SJCRH30 (cell line): ENCODE data around the gene MAGED4B. TPM values are rescaled to one million over a fixed set of nuclear protein-coding genes. Genes with fewer than 3 reads are reported as not detected.
"Not testable (repeated sequence)": the region's sequence is repeated elsewhere in the genome, so short reads cannot be mapped to it uniquely, and the experiment has no call there.

ENCODE experiments used
- DNase-seq, 2 experiments: peaks; one replicate each; pipeline ENCODE4 v3.0.0-alpha.2; 2015 to 2020
- H3K27ac ChIP-seq: fragments of 250-450 bp; sonication (Bioruptor Pico); 2 replicates; pipeline ENCODE4 v1.5.1; 2020; ENCODE audit warnings: mild to moderate bottlenecking, moderate library complexity
- H3K27me3 ChIP-seq: fragments of 250-450 bp; sonication (Bioruptor Pico); 2 replicates; pipeline ENCODE4 v1.5.1; 2020; ENCODE audit warnings: mild to moderate bottlenecking, moderate library complexity
- H3K36me3 ChIP-seq: fragments of 250-450 bp; sonication (Bioruptor Pico); 2 replicates; pipeline ENCODE4 v1.5.1; 2020; ENCODE audit warnings: mild to moderate bottlenecking, moderate library complexity
- H3K4me1 ChIP-seq: fragments of 250-450 bp; sonication (Bioruptor Pico); 2 replicates; pipeline ENCODE4 v1.5.1; 2020; ENCODE audit warnings: mild to moderate bottlenecking, moderate library complexity
- H3K4me3 ChIP-seq: fragments of 250-450 bp; sonication (Bioruptor Pico); 2 replicates; pipeline ENCODE4 v1.5.1; 2020; ENCODE audit warnings: mild to moderate bottlenecking, moderate library complexity
- H3K9me3 ChIP-seq: fragments of 250-450 bp; sonication (Bioruptor Pico); replicated peaks from 2 replicates; pipeline ENCODE4 v1.5.1; 2020; ENCODE audit warnings: mild to moderate bottlenecking, moderate library complexity
- total RNA-seq: library from RNA; depleted of rRNA; stranded (reverse); fragments of >200 nt; shearing (Covaris generic); gene quantifications from 2 replicates; pipeline ENCODE4 v1.2.3, GENCODE V29; 2014; rRNA removed

The MAGED4B gene
- 43.1 and 47.2 TPM in 2 replicates for total RNA-seq

- H3K27me3 ChIP-seq, H3K4me1 ChIP-seq, DNase-seq, H3K27ac ChIP-seq, H3K36me3 ChIP-seq, H3K4me3 ChIP-seq, H3K9me3 ChIP-seq: not testable (repeated sequence)
These were observed at the start of gene MAGED4B for GRCh38 chrX:52068666-52069640. Gene MAGED4B (minus strand): TSS chrX:52069183. CDS start chrX:52068172, 1,011 bp downstream.

- Histone ChIP-seq H3K9me3 (no peaks in the 10 kb centered on the region), H3K4me3 (no peak overlapping the region)
These were observed 49.3 kb upstream of the MAGED4B start for GRCh38 chrX:52118262-52118661.

GRCh38 chrX:52082578-52082977 lies 13.6 kb upstream of the MAGED4B start:
- Histone ChIP-seq H3K4me1 (no peaks in the 10 kb centered on the region), H3K9me3 (no peaks in the 10 kb centered on the region), H3K27me3 (no peaks in the 10 kb centered on the region), H3K36me3 (no peaks in the 10 kb centered on the region), H3K4me3 (no peak overlapping the region), H3K27ac (no peak overlapping the region)
- peak; percentile 3 to 4 for DNase-seq

More at GRCh38 chrX:52118262-52118661, 49.3 kb upstream of the MAGED4B start:
- no peaks in the 10 kb centered on the region for H3K36me3 ChIP-seq
- no peak overlapping the region for H3K27ac ChIP-seq
- no peak for DNase-seq
- H3K4me1 ChIP-seq = no peaks in the 10 kb centered on the region
- H3K27me3 ChIP-seq = no peaks in the 10 kb centered on the region

GRCh38 chrX:52078131-52078530 lies 9.1 kb upstream of the MAGED4B start:
- Histone ChIP-seq H3K4me1 (no peaks in the 10 kb centered on the region), H3K4me3 (no peak overlapping the region), H3K36me3 (no peaks in the 10 kb centered on the region), H3K27me3 (no peaks in the 10 kb centered on the region), H3K9me3 (no peaks in the 10 kb centered on the region), H3K27ac (no peak overlapping the region)
- DNase-seq = no peak

- H3K4me3 ChIP-seq, H3K27ac ChIP-seq, H3K4me1 ChIP-seq, H3K27me3 ChIP-seq, H3K36me3 ChIP-seq, DNase-seq, H3K9me3 ChIP-seq: not testable (repeated sequence)
These were observed 26.7 kb downstream of the MAGED4B start for GRCh38 chrX:52042288-52042687.

GRCh38 chrX:52034211-52034610 lies 34.8 kb downstream of the MAGED4B start:
- H3K9me3 ChIP-seq = no peaks in the 10 kb centered on the region
- H3K27ac ChIP-seq = no peak overlapping the region
- H3K4me1 ChIP-seq = peaks cover 10% of the 10 kb centered on the region
- no peak for DNase-seq
- no peak overlapping the region for H3K4me3 ChIP-seq
- no peaks in the 10 kb centered on the region for H3K36me3 ChIP-seq
- no peaks in the 10 kb centered on the region for H3K27me3 ChIP-seq

GRCh38 chrX:52031371-52031770 lies 37.6 kb downstream of the MAGED4B start:
- no peaks in the 10 kb centered on the region for H3K9me3 ChIP-seq
- no peaks in the 10 kb centered on the region for H3K27me3 ChIP-seq
- H3K27ac ChIP-seq = peak overlapping the region; percentile 44
- H3K4me3 ChIP-seq = no peak overlapping the region
- H3K4me1 ChIP-seq = peaks cover 10% of the 10 kb centered on the region
- H3K36me3 ChIP-seq = no peaks in the 10 kb centered on the region
- DNase-seq = peak; percentile 65 to 81

- no peak overlapping the region for H3K27ac ChIP-seq
- DNase-seq = no peak
- no peaks in the 10 kb centered on the region for H3K4me1 ChIP-seq
- no peaks in the 10 kb centered on the region for H3K9me3 ChIP-seq
- H3K27me3 ChIP-seq = no peaks in the 10 kb centered on the region
- no peaks in the 10 kb centered on the region for H3K36me3 ChIP-seq
- H3K4me3 ChIP-seq = no peak overlapping the region
These were observed 53.2 kb downstream of the MAGED4B start for GRCh38 chrX:52015794-52016193.

Other genes starting within 250 kb of the MAGED4B start
- gene MAGED1, start 175.6 kb downstream of the MAGED4B start, total RNA-seq = 101 and 102 TPM in 2 replicates
- 28.6 and 34.5 TPM in 2 replicates for gene MAGED4, start 115.7 kb upstream of the MAGED4B start, total RNA-seq